ENCODE data around the gene SHANK1.

SHANK1 gene

GRCh38 chr19:50646074-50646807, 73.4 kb downstream of the SHANK1 start:
- no peaks in the 10 kb centered on the region for H3K9me3 ChIP-seq (ENCODE audit: control insufficient read depth, insufficient read depth, low read length)
- H3K36me3 ChIP-seq (ENCODE audit: control insufficient read depth, low read length): no peaks in the 10 kb centered on the region
- H3F3A ChIP-seq (ENCODE audit: control insufficient read depth, insufficient read depth): no peaks in the 10 kb centered on the region
- H3K9me2 ChIP-seq (replicated peaks; ENCODE audit: control insufficient read depth, low read length): no peaks in the 10 kb centered on the region
- no peak overlapping the region for H3K27ac ChIP-seq (ENCODE audit: low read depth, low read length)
- TF ChIP-seq EZH2phosphoT487 (IDR thresholded peaks at IDR 0.05; ENCODE audit: borderline replicate concordance, low read length) (no peak), CTCF (IDR thresholded peaks at IDR 0.05; ENCODE audit: low read depth, low read length, poor library complexity, severe bottlenecking) (no peak)
- peaks cover 15% of the 10 kb centered on the region for H3K4me1 ChIP-seq (ENCODE audit: control insufficient read depth, low read length)
- H3K4me3 ChIP-seq (ENCODE audit: low read length): no peak overlapping the region
- 0 out of 2 replicates have a peak, but pooled peaks cover 2% of the 10 kb centered on the region for H3K27me3 ChIP-seq (ENCODE audit: control insufficient read depth, low read length)
- no peaks in the 10 kb centered on the region for H3K79me2 ChIP-seq (ENCODE audit: control insufficient read depth, low read length)
- no peak overlapping the region for H3K4me2 ChIP-seq (ENCODE audit: low read length)
- H4K20me1 ChIP-seq (ENCODE audit: control insufficient read depth, insufficient read depth, low read depth, low read length): no peaks in the 10 kb centered on the region

GRCh38 chr19:50645107-50645506, 74.5 kb downstream of the SHANK1 start:
- TF ChIP-seq CTCF (IDR thresholded peaks at IDR 0.05; ENCODE audit: low read depth, low read length, poor library complexity, severe bottlenecking) (no peak), EZH2phosphoT487 (IDR thresholded peaks at IDR 0.05; ENCODE audit: borderline replicate concordance, low read length) (no peak)
- H4K20me1 ChIP-seq (ENCODE audit: control insufficient read depth, insufficient read depth, low read depth, low read length): no peaks in the 10 kb centered on the region
- H3K4me3 ChIP-seq (ENCODE audit: low read length): no peak overlapping the region
- peaks cover 15% of the 10 kb centered on the region for H3K4me1 ChIP-seq (ENCODE audit: control insufficient read depth, low read length)
- no peak overlapping the region for H3K4me2 ChIP-seq (ENCODE audit: low read length)
- H3K9me2 ChIP-seq (replicated peaks; ENCODE audit: control insufficient read depth, low read length): no peaks in the 10 kb centered on the region
- no peaks in the 10 kb centered on the region for H3F3A ChIP-seq (ENCODE audit: control insufficient read depth, insufficient read depth)
- H3K79me2 ChIP-seq (ENCODE audit: control insufficient read depth, low read length): no peaks in the 10 kb centered on the region
- no peaks in the 10 kb centered on the region for H3K9me3 ChIP-seq (ENCODE audit: control insufficient read depth, insufficient read depth, low read length)
- H3K27ac ChIP-seq (ENCODE audit: low read depth, low read length): no peak overlapping the region
- peaks cover 4% of the 10 kb centered on the region for H3K27me3 ChIP-seq (ENCODE audit: control insufficient read depth, low read length)
- no peaks in the 10 kb centered on the region for H3K36me3 ChIP-seq (ENCODE audit: control insufficient read depth, low read length)

- TF ChIP-seq EZH2phosphoT487 (IDR thresholded peaks at IDR 0.05; ENCODE audit: borderline replicate concordance, low read length) (no peak), CTCF (IDR thresholded peaks at IDR 0.05; ENCODE audit: low read depth, low read length, poor library complexity, severe bottlenecking) (no peak)
- H3K27ac ChIP-seq (ENCODE audit: low read depth, low read length): no peak overlapping the region
- no peak overlapping the region for H3K4me3 ChIP-seq (ENCODE audit: low read length)
- H3K4me1 ChIP-seq (ENCODE audit: control insufficient read depth, low read length): peaks cover 12% of the 10 kb centered on the region
- no peaks in the 10 kb centered on the region for H3K79me2 ChIP-seq (ENCODE audit: control insufficient read depth, low read length)
- peaks cover 8% of the 10 kb centered on the region for H3K27me3 ChIP-seq (ENCODE audit: control insufficient read depth, low read length)
- H3K9me3 ChIP-seq (ENCODE audit: control insufficient read depth, insufficient read depth, low read length): no peaks in the 10 kb centered on the region
- no peaks in the 10 kb centered on the region for H3K36me3 ChIP-seq (ENCODE audit: control insufficient read depth, low read length)
- no peak overlapping the region for H3K4me2 ChIP-seq (ENCODE audit: low read length)
- H3F3A ChIP-seq (ENCODE audit: control insufficient read depth, insufficient read depth): no peaks in the 10 kb centered on the region
- no peaks in the 10 kb centered on the region for H3K9me2 ChIP-seq (replicated peaks; ENCODE audit: control insufficient read depth, low read length)
- H4K20me1 ChIP-seq (ENCODE audit: control insufficient read depth, insufficient read depth, low read depth, low read length): no peaks in the 10 kb centered on the region
Observed at GRCh38 chr19:50644315-50644915, 75.2 kb downstream of the SHANK1 start.

All from DOHH2 (cell line).